MCF 10A (cell line): ENCODE data around the gene KCNMB2. TPM values are rescaled to one million over a fixed set of nuclear protein-coding genes. Genes with fewer than 3 reads are reported as not detected.
"Not testable (repeated sequence)": the region's sequence is repeated elsewhere in the genome, so short reads cannot be mapped to it uniquely, and the experiment has no call there.

ENCODE experiments used
- BruUV-seq: library from RNA; stranded (reverse); fragments of 400-500 nt; replicated peaks from 2 replicates; lab custom pipeline; 2021; lab: Mats Ljungman, UMichigan
- CTCF ChIA-PET: fragments of 300-600 bp; sonication (Branson Sonifier 250); formaldehyde crosslinking; extraction: SDS; loops from one replicate; lab custom pipeline; 2021; ENCODE audit warnings: antibody characterized with exemption, inconsistent platforms; lab: Yijun Ruan, JAX
- POLR2A ChIA-PET: fragments of 300-600, 350-650 bp; sonication (Branson Sonifier 250); formaldehyde crosslinking; extraction: SDS; loops from one replicate; lab custom pipeline; 2020; ENCODE audit warnings: antibody characterized with exemption, inconsistent platforms; lab: Yijun Ruan, JAX
- DNase-seq: peaks from one replicate; pipeline ENCODE4 v3.0.0-alpha.2; 2018; ENCODE audit not compliant: unreplicated experiment
- H3K27ac Mint-ChIP-seq: one replicate; pipeline ENCODE4 v1.8.0; 2022; ENCODE audit warnings: mild to moderate bottlenecking, low read depth, mixed read lengths; ENCODE audit not compliant: unreplicated experiment
- H3K27me3 Mint-ChIP-seq: one replicate; pipeline ENCODE4 v1.8.0; 2022; ENCODE audit warnings: mixed read lengths; ENCODE audit not compliant: insufficient read depth, unreplicated experiment
- H3K36me3 Mint-ChIP-seq: one replicate; pipeline ENCODE4 v1.8.0; 2022; ENCODE audit warnings: mild to moderate bottlenecking, moderate library complexity, mixed read lengths; ENCODE audit not compliant: insufficient read depth, unreplicated experiment
- H3K4me1 Mint-ChIP-seq: one replicate; pipeline ENCODE4 v1.8.0; 2022; ENCODE audit warnings: mixed read lengths; ENCODE audit not compliant: insufficient read depth, unreplicated experiment
- H3K4me3 Mint-ChIP-seq: one replicate; pipeline ENCODE4 v1.8.0; 2022; ENCODE audit warnings: mild to moderate bottlenecking, moderate library complexity, mixed read lengths; ENCODE audit not compliant: unreplicated experiment
- H3K9me3 Mint-ChIP-seq: one replicate; pipeline ENCODE4 v1.8.0; 2022; ENCODE audit warnings: mixed read lengths; ENCODE audit not compliant: unreplicated experiment
- intact Hi-C: fragments of 100-400 bp; cut with micrococcal nuclease; formaldehyde crosslinking; loops from 2 replicates; pipeline ENCODE4 v1.14.1; 2022
- total RNA-seq: library from RNA; stranded (reverse); gene quantifications from 2 replicates; pipeline ENCODE4 v1.2.3, GENCODE V29; 2022
- TF ChIP-seq, protein P1 (sequence below): fragments of 200-600 bp; IDR thresholded peaks from one replicate; pipeline ENCODE4 v1.8.0; 2022; ENCODE audit warnings: antibody characterized with exemption, mild to moderate bottlenecking; ENCODE audit not compliant: unreplicated experiment

The KCNMB2 gene
- total RNA-seq, 1 experiment from 2014 or later = not detected

DNA sequence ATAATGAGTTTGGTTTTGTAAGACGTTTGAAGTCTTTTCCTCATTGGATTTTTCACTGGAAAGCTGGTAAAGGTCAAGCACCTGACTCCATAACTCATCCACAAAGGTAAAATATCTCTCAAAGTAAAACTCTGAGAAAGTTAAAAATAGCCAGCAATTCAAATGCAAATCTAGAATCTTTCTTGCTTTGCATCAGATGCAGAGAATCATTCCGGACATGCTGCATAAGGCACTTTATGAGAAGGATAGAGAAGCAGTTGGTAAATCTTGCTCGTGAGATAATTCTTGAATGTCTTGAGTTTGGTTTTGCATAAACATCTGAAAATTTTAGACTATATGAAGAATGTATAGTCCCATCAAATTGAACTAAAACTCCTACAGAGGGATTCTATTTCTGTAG is 9.1 kb downstream of the KCNMB2 start:
- no peak overlapping the region for H3K4me3 Mint-ChIP-seq
- H3K27me3 Mint-ChIP-seq = no peaks in the 10 kb centered on the region
- H3K36me3 Mint-ChIP-seq = no peaks in the 10 kb centered on the region
- no peaks in the 10 kb centered on the region for H3K4me1 Mint-ChIP-seq
- intact Hi-C loops = no loop called here
- ChIA-PET CTCF (no interaction called here), POLR2A (no interaction called here)
- no peaks in the 10 kb centered on the region for H3K9me3 Mint-ChIP-seq
- DNase-seq = no peak
- no peak overlapping the region for H3K27ac Mint-ChIP-seq
- BruUV-seq = no TSS peak
- TF ChIP-seq, protein P1, sequence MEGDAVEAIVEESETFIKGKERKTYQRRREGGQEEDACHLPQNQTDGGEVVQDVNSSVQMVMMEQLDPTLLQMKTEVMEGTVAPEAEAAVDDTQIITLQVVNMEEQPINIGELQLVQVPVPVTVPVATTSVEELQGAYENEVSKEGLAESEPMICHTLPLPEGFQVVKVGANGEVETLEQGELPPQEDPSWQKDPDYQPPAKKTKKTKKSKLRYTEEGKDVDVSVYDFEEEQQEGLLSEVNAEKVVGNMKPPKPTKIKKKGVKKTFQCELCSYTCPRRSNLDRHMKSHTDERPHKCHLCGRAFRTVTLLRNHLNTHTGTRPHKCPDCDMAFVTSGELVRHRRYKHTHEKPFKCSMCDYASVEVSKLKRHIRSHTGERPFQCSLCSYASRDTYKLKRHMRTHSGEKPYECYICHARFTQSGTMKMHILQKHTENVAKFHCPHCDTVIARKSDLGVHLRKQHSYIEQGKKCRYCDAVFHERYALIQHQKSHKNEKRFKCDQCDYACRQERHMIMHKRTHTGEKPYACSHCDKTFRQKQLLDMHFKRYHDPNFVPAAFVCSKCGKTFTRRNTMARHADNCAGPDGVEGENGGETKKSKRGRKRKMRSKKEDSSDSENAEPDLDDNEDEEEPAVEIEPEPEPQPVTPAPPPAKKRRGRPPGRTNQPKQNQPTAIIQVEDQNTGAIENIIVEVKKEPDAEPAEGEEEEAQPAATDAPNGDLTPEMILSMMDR = no peak

GRCh38 chr3:178546079-178546478 is 9.8 kb downstream of the KCNMB2 start:
- Mint-ChIP-seq H3K27me3 (no peaks in the 10 kb centered on the region), H3K36me3 (no peaks in the 10 kb centered on the region), H3K4me1 (no peaks in the 10 kb centered on the region), H3K27ac (no peak overlapping the region), H3K4me3 (no peak overlapping the region), H3K9me3 (no peaks in the 10 kb centered on the region)
- CTCF ChIA-PET = no interaction called here
- no TSS peak for BruUV-seq
- intact Hi-C loops = no loop called here
- TF ChIP-seq, protein P1 = no peak
- no peak for DNase-seq
- POLR2A ChIA-PET = interaction anchor here (0.6 kb wide), 1 partner anchor 28 kb away, joined by 3 read pairs; no protein-coding TSS in a partner anchor

- H3K9me3 Mint-ChIP-seq, H3K27me3 Mint-ChIP-seq, BruUV-seq, DNase-seq, H3K4me3 Mint-ChIP-seq, H3K36me3 Mint-ChIP-seq, CTCF ChIA-PET, H3K27ac Mint-ChIP-seq, intact Hi-C loops: not testable (repeated sequence)
- POLR2A ChIA-PET = interaction anchor here (0.7 kb wide), 1 partner anchor 101 kb away, joined by 3 read pairs; no protein-coding TSS in a partner anchor
- peaks cover 10% of the 10 kb centered on the region for H3K4me1 Mint-ChIP-seq
Measured at GRCh38 chr3:178549426-178549825, 13.2 kb downstream of the KCNMB2 start.

GRCh38 chr3:178551916-178552321 is 15.7 kb downstream of the KCNMB2 start:
- no TSS peak for BruUV-seq
- H3K36me3 Mint-ChIP-seq = no peaks in the 10 kb centered on the region
- H3K27me3 Mint-ChIP-seq = no peaks in the 10 kb centered on the region
- H3K27ac Mint-ChIP-seq = no peak overlapping the region
- ChIA-PET POLR2A (no interaction called here), CTCF (interaction anchor here (0.7 kb wide), 1 partner anchor 25 kb away, joined by 3 read pairs; no protein-coding TSS in a partner anchor)
- H3K4me1 Mint-ChIP-seq = peaks cover 10% of the 10 kb centered on the region
- intact Hi-C loops = no loop called here
- H3K4me3 Mint-ChIP-seq = no peak overlapping the region
- TF ChIP-seq, protein P1 = no peak
- peak; percentile 73 for DNase-seq
- H3K9me3 Mint-ChIP-seq = peaks cover 6% of the 10 kb centered on the region
